HL-60 (cell line): ENCODE data around the gene SETBP1.

ENCODE experiments used
- POLR2AphosphoS5 ChIP-seq: IDR thresholded peaks from 2 replicates; pipeline ENCODE4 v1.6.1; 2012; ENCODE audit warnings: low read depth
- TF ChIP-seq, protein P1 (sequence below): IDR thresholded peaks from one replicate; pipeline ENCODE4 v1.5.1; 2011; ENCODE audit warnings: low read length, control low read depth, inconsistent platforms; ENCODE audit not compliant: insufficient read depth

GRCh38 chr18:44737623-44738022, 56.9 kb downstream of the SETBP1 start:
- TF ChIP-seq, protein P1, sequence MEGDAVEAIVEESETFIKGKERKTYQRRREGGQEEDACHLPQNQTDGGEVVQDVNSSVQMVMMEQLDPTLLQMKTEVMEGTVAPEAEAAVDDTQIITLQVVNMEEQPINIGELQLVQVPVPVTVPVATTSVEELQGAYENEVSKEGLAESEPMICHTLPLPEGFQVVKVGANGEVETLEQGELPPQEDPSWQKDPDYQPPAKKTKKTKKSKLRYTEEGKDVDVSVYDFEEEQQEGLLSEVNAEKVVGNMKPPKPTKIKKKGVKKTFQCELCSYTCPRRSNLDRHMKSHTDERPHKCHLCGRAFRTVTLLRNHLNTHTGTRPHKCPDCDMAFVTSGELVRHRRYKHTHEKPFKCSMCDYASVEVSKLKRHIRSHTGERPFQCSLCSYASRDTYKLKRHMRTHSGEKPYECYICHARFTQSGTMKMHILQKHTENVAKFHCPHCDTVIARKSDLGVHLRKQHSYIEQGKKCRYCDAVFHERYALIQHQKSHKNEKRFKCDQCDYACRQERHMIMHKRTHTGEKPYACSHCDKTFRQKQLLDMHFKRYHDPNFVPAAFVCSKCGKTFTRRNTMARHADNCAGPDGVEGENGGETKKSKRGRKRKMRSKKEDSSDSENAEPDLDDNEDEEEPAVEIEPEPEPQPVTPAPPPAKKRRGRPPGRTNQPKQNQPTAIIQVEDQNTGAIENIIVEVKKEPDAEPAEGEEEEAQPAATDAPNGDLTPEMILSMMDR = no peak
- TF ChIP-seq POLR2AphosphoS5 = no peak
